HFFc6 (cell line): Measurements from ENCODE around the gene STX8. TPM values are rescaled to one million over a fixed set of nuclear protein-coding genes. Genes with fewer than 3 reads are reported as not detected.

ENCODE experiments used
- DNase-seq: peaks from one replicate; pipeline ENCODE4 v3.0.0-alpha.2; 2018
- H3K27ac Mint-ChIP-seq: 2 replicates; pipeline ENCODE4 v1.8.0; 2020; ENCODE audit warnings: mild to moderate bottlenecking, mixed read lengths
- H3K27me3 Mint-ChIP-seq: 2 replicates; pipeline ENCODE4 v1.8.0; 2021; ENCODE audit warnings: mild to moderate bottlenecking, moderate library complexity, mixed read lengths; ENCODE audit not compliant: insufficient read depth
- H3K36me3 Mint-ChIP-seq: 2 replicates; pipeline ENCODE4 v1.8.0; 2021; ENCODE audit warnings: low read depth, mixed read lengths
- H3K4me1 Mint-ChIP-seq: 2 replicates; pipeline ENCODE4 v1.8.0; 2020; ENCODE audit warnings: low read depth, mixed read lengths
- H3K4me3 Mint-ChIP-seq: 2 replicates; pipeline ENCODE4 v1.8.0; 2020; ENCODE audit warnings: mild to moderate bottlenecking, moderate library complexity, mixed read lengths
- H3K9me3 Mint-ChIP-seq: 2 replicates; pipeline ENCODE4 v1.8.0; 2020; ENCODE audit warnings: mild to moderate bottlenecking, mixed read lengths
- total RNA-seq, 6 experiments: library from RNA; stranded (reverse); fragmentation: NEBNext Ultra II Directional; extraction: Animal tissue kit (Norgen Biotek cat#: 25700); gene quantifications; 2 replicates in 1 of 6; 3 replicates in 5 of 6; pipeline ENCODE4 v1.2.3, GENCODE V29; 2021
- TF ChIP-seq, protein P1 (sequence below): fragments of 200-600 bp; sonication (generic); IDR thresholded peaks from 2 replicates; pipeline ENCODE4 v1.5.0; 2021; ENCODE audit warnings: antibody characterized with exemption, mild to moderate bottlenecking

STX8 gene
- total RNA-seq, 6 experiments from 2014 or later = 48.9 to 73.8 (median 60.9) TPM

DNA sequence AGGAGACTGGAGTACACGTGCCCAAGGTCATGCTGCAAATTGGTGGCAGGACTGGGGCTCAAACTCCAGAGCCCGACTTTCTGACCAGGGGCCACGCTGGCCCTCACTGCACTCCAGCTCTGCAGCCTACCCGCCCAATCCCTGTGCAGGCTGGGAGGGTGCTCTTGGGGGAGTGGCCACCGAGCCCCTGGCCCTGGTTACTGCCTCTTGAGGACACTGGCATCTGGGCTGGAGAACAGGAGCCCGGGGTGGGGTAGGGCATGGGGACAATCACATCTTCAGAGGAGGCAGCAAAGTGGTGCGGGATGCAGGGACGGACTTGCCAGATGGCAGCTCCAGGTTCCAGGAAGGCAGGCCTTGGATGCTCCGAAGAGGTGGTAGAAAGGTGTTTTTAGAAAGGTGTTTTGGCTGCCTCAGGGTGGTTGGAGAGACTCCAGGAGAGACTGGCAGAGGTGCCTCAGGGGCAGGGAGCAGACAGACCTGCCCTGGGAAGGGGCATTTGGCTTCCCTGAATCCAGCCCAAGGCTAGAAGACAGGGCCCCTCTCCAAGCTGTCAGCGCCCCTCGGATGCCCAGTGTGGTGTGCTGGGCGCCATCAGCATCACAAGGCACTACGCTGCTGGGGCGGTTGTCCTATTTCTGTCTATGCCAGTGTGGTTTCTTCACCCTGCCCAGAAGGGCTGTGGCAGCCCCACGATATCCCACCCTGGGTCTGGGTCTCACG, 333.7 kb downstream of the STX8 start:
- H3K4me1 Mint-ChIP-seq = no peaks in the 10 kb centered on the region
- no peak overlapping the region for H3K27ac Mint-ChIP-seq
- H3K27me3 Mint-ChIP-seq = peaks cover 3% of the 10 kb centered on the region; the same call in 1 of the 2 replicates
- H3K36me3 Mint-ChIP-seq = no peaks in the 10 kb centered on the region
- TF ChIP-seq, protein P1, sequence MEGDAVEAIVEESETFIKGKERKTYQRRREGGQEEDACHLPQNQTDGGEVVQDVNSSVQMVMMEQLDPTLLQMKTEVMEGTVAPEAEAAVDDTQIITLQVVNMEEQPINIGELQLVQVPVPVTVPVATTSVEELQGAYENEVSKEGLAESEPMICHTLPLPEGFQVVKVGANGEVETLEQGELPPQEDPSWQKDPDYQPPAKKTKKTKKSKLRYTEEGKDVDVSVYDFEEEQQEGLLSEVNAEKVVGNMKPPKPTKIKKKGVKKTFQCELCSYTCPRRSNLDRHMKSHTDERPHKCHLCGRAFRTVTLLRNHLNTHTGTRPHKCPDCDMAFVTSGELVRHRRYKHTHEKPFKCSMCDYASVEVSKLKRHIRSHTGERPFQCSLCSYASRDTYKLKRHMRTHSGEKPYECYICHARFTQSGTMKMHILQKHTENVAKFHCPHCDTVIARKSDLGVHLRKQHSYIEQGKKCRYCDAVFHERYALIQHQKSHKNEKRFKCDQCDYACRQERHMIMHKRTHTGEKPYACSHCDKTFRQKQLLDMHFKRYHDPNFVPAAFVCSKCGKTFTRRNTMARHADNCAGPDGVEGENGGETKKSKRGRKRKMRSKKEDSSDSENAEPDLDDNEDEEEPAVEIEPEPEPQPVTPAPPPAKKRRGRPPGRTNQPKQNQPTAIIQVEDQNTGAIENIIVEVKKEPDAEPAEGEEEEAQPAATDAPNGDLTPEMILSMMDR = no peak
- no peak for DNase-seq
- H3K4me3 Mint-ChIP-seq = no peak overlapping the region
- H3K9me3 Mint-ChIP-seq = no peaks in the 10 kb centered on the region; the same call in 1 of the 2 replicates

DNA sequence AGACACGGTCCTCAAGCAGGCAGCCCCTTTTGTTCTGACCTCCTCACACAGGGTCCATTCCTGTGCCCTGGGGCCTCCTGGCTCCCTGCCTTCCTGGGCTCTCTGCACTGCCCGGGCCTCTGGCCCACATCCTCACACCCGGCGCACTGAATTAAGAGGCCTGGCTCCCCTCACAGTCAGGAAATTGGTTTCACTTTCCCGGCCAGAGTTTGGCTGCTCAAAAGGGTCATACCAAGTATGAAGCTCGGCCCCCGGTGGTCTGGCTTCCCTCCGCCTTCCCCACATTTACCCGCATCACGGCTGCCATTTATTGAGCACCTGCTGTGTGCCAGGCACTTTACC, 334.3 kb downstream of the STX8 start:
- Mint-ChIP-seq H3K4me3 (no peak overlapping the region), H3K27ac (no peak overlapping the region), H3K27me3 (peaks cover 5% of the 10 kb centered on the region; the same call in 1 of the 2 replicates), H3K4me1 (no peaks in the 10 kb centered on the region), H3K9me3 (no peaks in the 10 kb centered on the region; the same call in 1 of the 2 replicates), H3K36me3 (no peaks in the 10 kb centered on the region)
- TF ChIP-seq, protein P1 = no peak
- DNase-seq = no peak

DNA sequence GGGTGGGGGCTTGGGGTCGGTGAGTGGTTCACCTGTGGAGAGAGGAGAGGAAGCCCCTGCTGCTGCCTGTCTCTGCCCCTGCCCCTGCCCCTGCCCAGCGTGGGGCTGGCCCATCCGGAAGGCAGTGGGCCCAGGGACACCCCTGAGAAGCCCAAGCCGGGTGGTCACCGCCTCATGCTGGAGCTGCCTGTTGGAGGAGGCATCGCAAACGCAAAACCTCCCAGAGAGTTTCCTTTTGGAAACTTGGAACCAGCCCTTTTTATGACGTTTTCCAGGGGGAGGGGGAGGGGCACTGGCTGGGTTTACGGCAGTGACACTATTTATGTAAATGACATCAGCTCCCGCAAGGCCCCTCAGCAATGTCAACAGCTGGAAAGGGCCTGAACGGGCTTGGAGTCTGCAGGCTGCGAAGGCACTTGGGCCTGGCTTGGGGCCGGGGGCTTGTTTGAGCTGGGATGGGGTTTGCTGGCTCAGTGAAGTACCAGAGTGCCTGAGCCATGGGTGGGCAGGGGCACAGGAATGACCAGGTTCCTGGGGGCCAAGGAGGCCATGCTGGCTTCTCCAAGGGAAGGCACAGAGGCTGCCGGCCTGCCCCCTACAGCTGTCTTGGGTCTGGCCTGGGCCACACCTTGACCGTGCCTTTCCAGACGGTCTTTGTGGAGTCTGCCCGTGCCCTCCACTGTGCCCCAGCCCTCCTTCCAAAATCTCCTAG, 334.8 kb downstream of the STX8 start:
- no peaks in the 10 kb centered on the region; the same call in 1 of the 2 replicates for H3K9me3 Mint-ChIP-seq
- no peak overlapping the region for H3K27ac Mint-ChIP-seq
- TF ChIP-seq, protein P1 = no peak
- H3K36me3 Mint-ChIP-seq = no peaks in the 10 kb centered on the region
- H3K4me3 Mint-ChIP-seq = no peak overlapping the region
- no peaks in the 10 kb centered on the region for H3K4me1 Mint-ChIP-seq
- no peak for DNase-seq
- peaks cover 5% of the 10 kb centered on the region; the same call in 1 of the 2 replicates for H3K27me3 Mint-ChIP-seq

DNA sequence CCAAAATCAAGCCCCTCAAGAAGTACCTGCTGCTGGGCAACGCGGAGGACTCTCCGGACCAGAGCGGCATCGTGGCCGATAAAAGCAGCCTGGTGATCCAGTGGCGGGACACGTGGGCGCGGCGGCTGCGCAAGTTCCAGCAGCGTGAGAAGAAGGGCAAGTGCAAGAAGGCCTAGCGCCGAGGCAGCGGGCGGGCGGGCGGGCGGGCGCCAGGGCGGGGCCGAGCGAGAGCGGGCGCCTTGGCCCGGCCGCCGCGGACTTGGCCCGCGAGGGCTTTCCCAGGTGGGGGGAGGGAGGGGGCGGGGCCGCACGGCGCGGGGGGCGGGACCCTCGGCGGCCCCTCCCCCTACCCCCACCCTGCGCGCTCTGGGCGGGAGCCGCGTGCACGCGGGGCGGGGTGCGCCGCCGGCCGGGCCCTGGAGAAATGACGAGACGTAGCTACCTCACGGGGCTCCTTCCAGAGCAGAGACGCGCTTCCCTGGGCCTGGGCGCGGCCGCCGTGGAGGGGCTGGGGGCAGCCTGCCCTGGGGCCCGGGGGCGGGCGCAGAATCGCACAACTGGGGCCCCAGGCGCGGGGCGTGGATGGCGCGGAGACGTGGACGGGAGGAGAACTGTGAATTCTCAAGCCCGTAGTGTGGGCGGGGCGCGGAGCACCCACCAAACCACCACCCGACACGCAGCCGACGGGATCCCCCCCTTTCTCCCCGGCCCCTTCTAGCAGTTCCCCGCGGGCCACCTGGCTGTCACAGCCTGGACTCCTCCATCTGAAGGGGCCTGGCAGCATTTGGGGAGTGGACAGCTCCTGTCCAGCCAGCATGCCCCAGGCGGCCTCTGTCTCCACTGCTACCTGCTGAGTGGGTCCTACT, 335.6 kb downstream of the STX8 start:
- Mint-ChIP-seq H3K9me3 (peaks cover 4% of the 10 kb centered on the region; the same call in 1 of the 2 replicates), H3K4me1 (no peaks in the 10 kb centered on the region), H3K4me3 (peak overlapping the region; percentile 28), H3K36me3 (no peaks in the 10 kb centered on the region), H3K27ac (no peak overlapping the region), H3K27me3 (peaks cover 5% of the 10 kb centered on the region; the same call in 1 of the 2 replicates)
- TF ChIP-seq, protein P1 = no peak
- DNase-seq = no peak

DNA sequence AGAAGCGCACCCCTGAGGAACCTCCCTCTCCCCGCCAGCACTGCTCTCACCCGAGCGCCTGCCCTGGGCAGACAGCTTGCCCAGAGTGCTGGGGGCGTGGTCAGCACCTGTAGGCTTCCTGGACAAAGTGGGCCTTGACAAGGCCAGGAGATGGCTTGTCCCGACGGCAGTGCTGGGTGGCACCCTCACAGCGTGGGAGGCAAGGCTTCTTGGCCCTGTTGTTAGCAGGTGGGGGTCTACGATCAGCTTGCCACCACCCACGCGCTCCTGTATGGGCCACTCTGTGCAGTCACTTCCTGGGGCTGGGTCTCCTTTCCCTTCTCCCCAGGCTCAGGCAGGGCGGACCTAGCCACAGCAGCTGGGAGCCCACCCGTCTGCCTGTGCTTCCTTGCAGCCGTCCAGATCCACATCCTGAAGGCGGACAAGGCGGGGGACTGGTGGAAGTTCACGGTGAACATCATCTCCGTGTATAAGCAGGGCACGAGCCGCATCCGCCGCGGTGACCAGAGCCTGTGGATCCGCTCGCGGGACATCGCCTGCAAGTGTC, 336.3 kb downstream of the STX8 start:
- H3K4me1 Mint-ChIP-seq = no peaks in the 10 kb centered on the region
- no peak for DNase-seq
- peak overlapping the region; percentile 28 for H3K4me3 Mint-ChIP-seq
- H3K9me3 Mint-ChIP-seq = peaks cover 4% of the 10 kb centered on the region; the same call in 1 of the 2 replicates
- peaks cover 5% of the 10 kb centered on the region; the same call in 1 of the 2 replicates for H3K27me3 Mint-ChIP-seq
- H3K27ac Mint-ChIP-seq = no peak overlapping the region
- TF ChIP-seq, protein P1 = no peak
- no peaks in the 10 kb centered on the region for H3K36me3 Mint-ChIP-seq
